ENCODE measurements around the gene HOXD4.

DNA sequence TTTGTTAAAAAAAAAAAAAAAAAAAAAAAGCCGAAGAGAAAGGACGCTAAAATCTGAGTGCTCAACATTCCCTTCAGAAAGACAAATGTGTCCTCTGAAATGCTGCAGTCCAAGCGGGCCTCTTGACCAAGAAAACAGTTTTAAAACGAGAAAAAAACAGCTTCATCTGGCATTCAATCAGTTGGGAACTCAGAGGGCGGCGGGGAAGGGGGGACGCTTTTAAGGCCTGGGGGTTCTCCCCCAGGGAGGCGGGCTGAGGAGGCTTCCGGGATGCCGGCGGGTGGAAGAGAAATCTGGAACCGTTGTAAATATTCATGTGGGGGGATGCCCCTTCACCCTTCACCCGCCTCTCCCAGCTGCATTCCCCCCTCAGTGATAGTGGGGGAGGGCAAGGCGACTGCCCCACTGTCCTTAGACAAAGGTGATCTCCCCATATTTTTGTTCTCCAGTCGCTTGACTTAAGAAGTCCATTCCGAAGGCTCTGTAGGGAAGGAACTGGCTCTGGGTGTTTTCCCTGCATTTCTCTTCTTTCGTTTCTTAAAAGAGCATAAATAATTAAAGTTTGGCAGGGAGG is 47.5 kb upstream of the HOXD4 start:
- TF ChIP-seq, protein P1, sequence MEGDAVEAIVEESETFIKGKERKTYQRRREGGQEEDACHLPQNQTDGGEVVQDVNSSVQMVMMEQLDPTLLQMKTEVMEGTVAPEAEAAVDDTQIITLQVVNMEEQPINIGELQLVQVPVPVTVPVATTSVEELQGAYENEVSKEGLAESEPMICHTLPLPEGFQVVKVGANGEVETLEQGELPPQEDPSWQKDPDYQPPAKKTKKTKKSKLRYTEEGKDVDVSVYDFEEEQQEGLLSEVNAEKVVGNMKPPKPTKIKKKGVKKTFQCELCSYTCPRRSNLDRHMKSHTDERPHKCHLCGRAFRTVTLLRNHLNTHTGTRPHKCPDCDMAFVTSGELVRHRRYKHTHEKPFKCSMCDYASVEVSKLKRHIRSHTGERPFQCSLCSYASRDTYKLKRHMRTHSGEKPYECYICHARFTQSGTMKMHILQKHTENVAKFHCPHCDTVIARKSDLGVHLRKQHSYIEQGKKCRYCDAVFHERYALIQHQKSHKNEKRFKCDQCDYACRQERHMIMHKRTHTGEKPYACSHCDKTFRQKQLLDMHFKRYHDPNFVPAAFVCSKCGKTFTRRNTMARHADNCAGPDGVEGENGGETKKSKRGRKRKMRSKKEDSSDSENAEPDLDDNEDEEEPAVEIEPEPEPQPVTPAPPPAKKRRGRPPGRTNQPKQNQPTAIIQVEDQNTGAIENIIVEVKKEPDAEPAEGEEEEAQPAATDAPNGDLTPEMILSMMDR (IDR thresholded peaks at IDR 0.05), result no peak
- no peak for TF ChIP-seq POLR2A (IDR thresholded peaks at IDR 0.05)
- TF ChIP-seq POLR2AphosphoS5 (IDR thresholded peaks at IDR 0.05), result no peak

Measured in transverse colon (tissue), 4 donors.